Thyroid gland (tissue), 4 donors: ENCODE measurements around the gene ARHGAP18. TPM values are rescaled to one million over a fixed set of nuclear protein-coding genes. Genes with fewer than 3 reads are reported as not detected.

Experiments used
- DNase-seq, 2 donors: peaks; one replicate each; pipeline ENCODE4 v3.0.0-alpha.2; 2019
- H3K27ac ChIP-seq, 3 donors: fragments of 200-600 bp; sonication (generic); 1 replicate in 2 of 3; 2 replicates in 1 of 3; pipeline ENCODE4 v1.5.1; 2016 to 2019; ENCODE audit warnings: mild to moderate bottlenecking in 1 of 3, moderate library complexity in 1 of 3
- H3K27me3 ChIP-seq: fragments of 200-600 bp; sonication (generic); one replicate; pipeline ENCODE4 v1.5.1; 2019
- H3K36me3 ChIP-seq, 2 donors: fragments of 200-600 bp; sonication (generic); one replicate each; pipeline ENCODE4 v1.5.1; 2016 to 2019
- H3K4me1 ChIP-seq, 2 donors: fragments of 200-600 bp; sonication (generic); one replicate each; pipeline ENCODE4 v1.5.1; 2017 to 2019
- H3K4me3 ChIP-seq, 3 donors: fragments of 200-600 bp; sonication (generic); replicated peaks in 1 of 3; 1 replicate in 2 of 3; 2 replicates in 1 of 3; pipeline ENCODE4 v1.5.1; 2016; ENCODE audit warnings: mild to moderate bottlenecking in 1 of 3
- H3K9me3 ChIP-seq: fragments of 200-600 bp; sonication (generic); one replicate; pipeline ENCODE4 v1.5.1; 2017
- POLR2A ChIP-seq, 2 donors: fragments of 450-650 bp; IDR thresholded peaks; one replicate each; pipeline ENCODE4 v1.6.1; 2017; ENCODE audit warnings: antibody characterized with exemption in 2 of 2, mild to moderate bottlenecking in 2 of 2, moderate library complexity in 1 of 2
- WGBS, 2 donors: methylation state at CpG; one replicate each; pipeline ENCODE4 v1.1.5; 2017; 5-methylcytosine and 5-hydroxymethylcytosine counted together
- intact Hi-C: fragments of 100-400 bp; cut with DNase I; formaldehyde crosslinking; loops from one replicate; pipeline ENCODE4 v1.15.1; 2023
- total RNA-seq, 4 donors: library from RNA; depleted of rRNA; stranded (reverse); fragments of >200 nt; gene quantifications; one replicate each; pipeline ENCODE4 v1.2.3, GENCODE V29; 2016
- TF ChIP-seq, protein P1 (sequence below), 6 experiments: fragments of 200-600 bp in 3 of 6; fragments of 450-650 bp in 3 of 6; sonication (generic) in 3 of 6; IDR thresholded peaks; one replicate each; pipeline ENCODE4 v1.5.1; 2016 to 2019; ENCODE audit warnings: antibody characterized with exemption in 6 of 6, mild to moderate bottlenecking in 2 of 6, inconsistent platforms in 1 of 6, moderate library complexity in 1 of 6

ARHGAP18 gene
- total RNA-seq, 4 donors from 2014 or later: 26.5 to 31.6 (median 28.3) TPM

DNA sequence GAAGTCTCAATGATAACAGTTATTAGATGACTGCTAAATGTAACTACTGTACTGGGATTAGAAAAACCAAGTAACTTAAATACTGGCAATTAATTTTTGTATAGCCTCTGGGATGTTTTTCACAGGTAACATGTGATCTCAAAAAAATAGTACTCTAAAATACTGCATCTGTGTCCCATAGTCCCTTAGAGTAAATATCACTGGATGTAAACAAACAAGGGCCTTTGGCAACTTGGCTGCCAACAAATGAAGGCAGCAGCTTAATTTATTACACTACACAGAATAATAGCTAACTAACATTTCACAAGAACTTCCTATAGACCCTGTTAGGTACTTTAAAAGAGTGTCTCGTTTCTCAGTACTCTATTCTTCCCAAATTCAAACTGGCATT is 14.0 kb downstream of the ARHGAP18 start:
- no peaks in the 10 kb centered on the region for H3K27me3 ChIP-seq
- H3K9me3 ChIP-seq: no peaks in the 10 kb centered on the region
- H3K4me1 ChIP-seq: peaks cover 9 to 12% of the 10 kb centered on the region in 2 donors
- intact Hi-C loops: no loop called here
- TF ChIP-seq, protein P1, sequence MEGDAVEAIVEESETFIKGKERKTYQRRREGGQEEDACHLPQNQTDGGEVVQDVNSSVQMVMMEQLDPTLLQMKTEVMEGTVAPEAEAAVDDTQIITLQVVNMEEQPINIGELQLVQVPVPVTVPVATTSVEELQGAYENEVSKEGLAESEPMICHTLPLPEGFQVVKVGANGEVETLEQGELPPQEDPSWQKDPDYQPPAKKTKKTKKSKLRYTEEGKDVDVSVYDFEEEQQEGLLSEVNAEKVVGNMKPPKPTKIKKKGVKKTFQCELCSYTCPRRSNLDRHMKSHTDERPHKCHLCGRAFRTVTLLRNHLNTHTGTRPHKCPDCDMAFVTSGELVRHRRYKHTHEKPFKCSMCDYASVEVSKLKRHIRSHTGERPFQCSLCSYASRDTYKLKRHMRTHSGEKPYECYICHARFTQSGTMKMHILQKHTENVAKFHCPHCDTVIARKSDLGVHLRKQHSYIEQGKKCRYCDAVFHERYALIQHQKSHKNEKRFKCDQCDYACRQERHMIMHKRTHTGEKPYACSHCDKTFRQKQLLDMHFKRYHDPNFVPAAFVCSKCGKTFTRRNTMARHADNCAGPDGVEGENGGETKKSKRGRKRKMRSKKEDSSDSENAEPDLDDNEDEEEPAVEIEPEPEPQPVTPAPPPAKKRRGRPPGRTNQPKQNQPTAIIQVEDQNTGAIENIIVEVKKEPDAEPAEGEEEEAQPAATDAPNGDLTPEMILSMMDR (IDR thresholded peaks at IDR 0.05): no peak
- no peak for TF ChIP-seq POLR2A (IDR thresholded peaks at IDR 0.05)
- H3K27ac ChIP-seq: no peak overlapping the region
- 75 to 81% methylated on average over 1 of the region's 1 CpG for WGBS, 2 donors
- H3K36me3 ChIP-seq: no peaks in the 10 kb centered on the region
- no peak overlapping the region for H3K4me3 ChIP-seq
- DNase-seq: no peak

DNA sequence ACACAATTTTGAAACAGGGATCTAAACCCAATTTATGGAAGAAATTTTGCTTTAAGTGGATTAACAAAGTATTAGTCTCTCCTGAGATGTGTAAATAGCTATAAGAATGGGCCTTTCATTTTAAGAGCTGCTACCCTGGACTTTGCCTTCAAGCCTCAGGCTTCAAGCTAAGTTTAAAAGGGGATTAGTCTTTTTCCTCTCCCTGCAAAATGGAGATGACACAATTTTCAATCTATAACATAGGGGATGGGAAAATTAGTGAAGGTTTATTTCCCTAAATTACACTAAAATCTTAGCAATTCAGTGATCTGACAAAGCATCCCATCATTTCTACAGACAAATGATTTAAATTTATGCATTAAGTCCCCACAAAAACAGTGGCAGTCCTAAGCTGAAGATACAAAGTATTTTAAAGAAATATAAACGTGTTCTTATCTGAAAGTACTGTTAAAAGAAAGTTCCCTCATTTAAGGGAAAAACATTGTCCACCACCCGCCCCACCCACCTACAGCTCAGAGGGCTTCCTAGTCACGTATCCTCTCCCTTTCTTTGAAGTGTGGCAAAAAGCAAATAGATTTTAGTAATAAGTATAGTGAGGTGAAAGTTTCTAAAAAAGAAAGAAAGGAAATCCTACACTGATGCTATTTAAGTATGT is 14.5 kb downstream of the ARHGAP18 start:
- Histone ChIP-seq H3K36me3 (no peaks in the 10 kb centered on the region), H3K9me3 (no peaks in the 10 kb centered on the region), H3K27me3 (no peaks in the 10 kb centered on the region), H3K27ac (no peak overlapping the region), H3K4me3 (no peak overlapping the region), H3K4me1 (peaks cover 9 to 12% of the 10 kb centered on the region in 2 donors)
- TF ChIP-seq, protein P1 (IDR thresholded peaks at IDR 0.05): no peak
- no peak for TF ChIP-seq POLR2A (IDR thresholded peaks at IDR 0.05)
- 66 to 70% methylated on average over 3 of the region's 3 CpGs for WGBS, 2 donors
- no peak for DNase-seq
- intact Hi-C loops: no loop called here

DNA sequence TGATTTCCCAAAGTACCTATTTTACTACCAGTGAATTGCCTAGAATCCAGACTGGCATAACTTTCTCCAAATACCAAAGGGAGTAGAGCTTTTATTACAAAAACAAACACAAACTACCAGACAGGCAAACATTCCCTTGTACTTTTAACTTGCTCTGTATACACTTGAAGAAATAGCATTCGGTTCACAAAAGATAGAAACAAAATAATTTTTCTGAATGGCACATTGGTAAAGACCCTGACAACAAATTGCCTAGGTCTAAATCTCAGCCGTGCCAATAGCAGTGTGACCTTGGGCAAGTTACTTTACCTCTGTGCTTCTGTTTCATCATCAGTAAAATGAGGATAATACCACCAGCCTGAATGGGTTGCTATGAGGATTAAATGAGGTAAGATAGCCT is 15.9 kb downstream of the ARHGAP18 start:
- H3K36me3 ChIP-seq: no peaks in the 10 kb centered on the region
- H3K27ac ChIP-seq: peak overlapping the region in 1 of 3 donors; percentile 32
- 72 to 73% methylated on average over 2 of the region's 2 CpGs for WGBS, 2 donors
- H3K9me3 ChIP-seq: no peaks in the 10 kb centered on the region
- no peaks in the 10 kb centered on the region for H3K27me3 ChIP-seq
- no peak overlapping the region for H3K4me3 ChIP-seq
- TF ChIP-seq, protein P1 (IDR thresholded peaks at IDR 0.05): no peak
- TF ChIP-seq POLR2A (IDR thresholded peaks at IDR 0.05): no peak
- H3K4me1 ChIP-seq: peaks cover 15 to 17% of the 10 kb centered on the region in 2 donors
- intact Hi-C loops: no loop called here
- no peak for DNase-seq

DNA sequence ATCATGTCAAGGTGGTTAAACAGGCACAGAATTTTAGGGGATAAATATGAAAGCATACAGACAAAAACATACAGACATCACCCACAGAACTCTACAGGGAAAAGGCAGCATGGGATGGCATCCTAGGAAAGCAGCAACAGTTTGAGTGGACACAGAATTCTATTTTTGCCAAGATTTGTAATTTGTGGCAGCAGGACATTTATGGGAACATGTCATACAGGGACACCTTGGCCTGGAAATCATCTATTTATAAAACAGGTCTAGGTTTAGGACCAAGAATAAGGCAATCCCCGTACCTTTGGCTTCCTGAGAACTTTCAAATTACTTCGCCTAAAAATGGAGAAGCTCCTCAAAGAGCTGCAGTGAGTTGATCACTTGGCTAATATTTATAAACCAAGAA is 17.5 kb downstream of the ARHGAP18 start:
- no peaks in the 10 kb centered on the region for H3K9me3 ChIP-seq
- TF ChIP-seq, protein P1 (IDR thresholded peaks at IDR 0.05): no peak
- no peak for TF ChIP-seq POLR2A (IDR thresholded peaks at IDR 0.05)
- H3K27me3 ChIP-seq: no peaks in the 10 kb centered on the region
- H3K36me3 ChIP-seq: no peaks in the 10 kb centered on the region
- WGBS, 2 donors: 86 to 92% methylated on average over 2 of the region's 2 CpGs
- H3K4me3 ChIP-seq: no peak overlapping the region
- no peak overlapping the region for H3K27ac ChIP-seq
- intact Hi-C loops: no loop called here
- peaks cover 15 to 17% of the 10 kb centered on the region in 2 donors for H3K4me1 ChIP-seq
- DNase-seq: no peak

DNA sequence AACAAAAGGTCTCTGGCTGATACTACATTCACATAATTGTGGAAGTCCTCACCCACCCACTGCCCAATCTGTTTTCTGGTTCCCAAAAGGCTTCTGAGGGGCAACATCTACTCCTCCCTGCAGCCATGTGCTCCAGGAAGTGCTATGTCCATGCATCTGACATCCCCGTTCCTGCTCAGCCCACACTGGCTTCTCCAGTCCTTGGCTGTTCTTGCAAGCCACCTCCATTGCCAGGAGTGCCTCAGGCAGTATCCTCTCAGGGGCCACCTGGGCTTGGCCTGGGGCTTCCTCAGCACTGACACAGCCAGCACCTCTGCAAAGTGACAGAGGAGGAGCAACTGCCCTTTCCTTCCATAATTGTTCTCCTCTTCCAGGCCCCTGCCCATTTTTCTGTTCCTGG is 18.3 kb downstream of the ARHGAP18 start:
- H3K36me3 ChIP-seq: no peaks in the 10 kb centered on the region
- H3K9me3 ChIP-seq: no peaks in the 10 kb centered on the region
- H3K4me3 ChIP-seq: no peak overlapping the region
- WGBS, 2 donors: 82 to 100% methylated on average over 1 of the region's 1 CpG
- no peak for DNase-seq
- no peak overlapping the region for H3K27ac ChIP-seq
- H3K4me1 ChIP-seq: peaks cover 15 to 17% of the 10 kb centered on the region in 2 donors
- intact Hi-C loops: no loop called here
- TF ChIP-seq, protein P1 (IDR thresholded peaks at IDR 0.05): no peak
- TF ChIP-seq POLR2A (IDR thresholded peaks at IDR 0.05): no peak
- no peaks in the 10 kb centered on the region for H3K27me3 ChIP-seq
